ENCODE results near the gene CDK5R1.
A peak's percentile ranks its signal among the peaks of the same experiment; 100 is the strongest.
"Not testable (repeated sequence)": the region's sequence is repeated elsewhere in the genome, so short reads cannot be mapped to it uniquely, and the experiment has no call there.

Gene CDK5R1

DNA sequence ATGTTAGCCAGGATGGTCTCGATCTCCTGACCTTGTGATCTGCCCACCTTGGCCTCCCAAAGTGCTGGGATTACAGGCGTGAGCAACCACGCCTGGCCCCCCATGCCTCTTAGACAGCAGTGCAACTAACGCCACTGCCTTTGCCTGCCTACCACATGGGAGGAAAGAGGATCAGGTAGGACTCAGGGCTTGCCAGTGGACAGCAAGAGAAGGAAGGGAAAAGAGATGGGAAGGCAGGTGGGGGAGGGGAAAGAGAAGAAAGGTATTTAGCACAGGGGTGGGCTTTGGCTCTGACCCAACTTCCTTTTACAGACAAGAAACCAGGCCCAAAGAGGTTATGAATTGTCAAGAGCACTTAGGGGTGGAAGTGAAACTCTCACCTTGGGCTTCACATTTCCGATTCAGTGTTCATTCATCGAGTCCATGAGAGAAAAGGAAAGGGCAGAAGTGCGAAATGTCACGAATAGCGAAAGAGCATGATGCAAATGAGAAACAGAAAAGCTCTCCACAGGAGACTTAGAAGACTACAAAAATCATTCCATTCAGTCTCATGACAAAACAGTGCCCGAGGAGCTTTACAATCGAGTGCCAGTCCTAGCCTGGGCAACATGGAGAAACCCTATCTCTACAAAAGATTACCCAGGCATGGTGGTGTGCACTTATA is 36.4 kb downstream of the CDK5R1 start:
- TF ChIP-seq, protein P1, sequence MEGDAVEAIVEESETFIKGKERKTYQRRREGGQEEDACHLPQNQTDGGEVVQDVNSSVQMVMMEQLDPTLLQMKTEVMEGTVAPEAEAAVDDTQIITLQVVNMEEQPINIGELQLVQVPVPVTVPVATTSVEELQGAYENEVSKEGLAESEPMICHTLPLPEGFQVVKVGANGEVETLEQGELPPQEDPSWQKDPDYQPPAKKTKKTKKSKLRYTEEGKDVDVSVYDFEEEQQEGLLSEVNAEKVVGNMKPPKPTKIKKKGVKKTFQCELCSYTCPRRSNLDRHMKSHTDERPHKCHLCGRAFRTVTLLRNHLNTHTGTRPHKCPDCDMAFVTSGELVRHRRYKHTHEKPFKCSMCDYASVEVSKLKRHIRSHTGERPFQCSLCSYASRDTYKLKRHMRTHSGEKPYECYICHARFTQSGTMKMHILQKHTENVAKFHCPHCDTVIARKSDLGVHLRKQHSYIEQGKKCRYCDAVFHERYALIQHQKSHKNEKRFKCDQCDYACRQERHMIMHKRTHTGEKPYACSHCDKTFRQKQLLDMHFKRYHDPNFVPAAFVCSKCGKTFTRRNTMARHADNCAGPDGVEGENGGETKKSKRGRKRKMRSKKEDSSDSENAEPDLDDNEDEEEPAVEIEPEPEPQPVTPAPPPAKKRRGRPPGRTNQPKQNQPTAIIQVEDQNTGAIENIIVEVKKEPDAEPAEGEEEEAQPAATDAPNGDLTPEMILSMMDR (IDR thresholded peaks at IDR 0.05; ENCODE audit: borderline replicate concordance, control extremely low read depth, extremely low read depth, insufficient read depth, missing control alignments), result no peak
- in situ Hi-C loops (cut with MboI; ENCODE audit: low sequenced_read_pairs, unreplicated experiment), result no loop called here
- peak; percentile 71 for DNase-seq (ENCODE audit: low spot score)

DNA sequence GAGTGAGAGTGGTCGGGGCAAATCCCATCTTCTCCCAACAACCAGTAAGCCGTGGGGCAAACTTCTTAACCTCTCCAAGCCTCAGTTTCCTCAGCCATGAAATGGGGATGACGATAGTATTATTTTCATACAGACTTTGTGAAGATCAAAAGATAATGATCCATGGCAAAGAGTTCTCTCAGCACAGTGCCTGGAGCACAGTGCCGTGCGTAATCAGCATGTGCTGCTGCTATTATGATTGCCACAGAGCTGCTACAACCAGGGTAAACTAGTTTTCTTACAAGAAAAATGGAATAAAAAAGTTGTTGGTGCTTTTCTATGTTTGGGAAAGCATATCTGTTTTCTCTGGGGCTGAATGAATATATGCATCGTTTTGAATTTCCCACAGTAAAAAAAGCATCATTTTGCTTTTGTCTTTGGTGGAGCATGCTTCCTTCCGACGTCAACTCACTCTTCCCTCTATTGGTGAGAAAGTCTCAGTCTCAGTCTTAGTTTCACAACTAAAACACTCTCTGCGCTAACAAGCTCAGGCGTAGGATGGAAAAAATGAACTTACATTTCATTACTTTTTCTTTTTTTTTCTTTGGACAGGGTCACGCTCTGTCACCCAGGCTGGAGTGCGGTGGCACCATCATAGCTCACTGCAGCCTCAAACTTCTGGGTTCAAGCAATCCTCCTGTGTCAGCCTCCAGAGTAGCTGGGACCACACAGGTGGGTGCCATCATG is 37.2 kb downstream of the CDK5R1 start:
- TF ChIP-seq, protein P1 (IDR thresholded peaks at IDR 0.05; ENCODE audit: borderline replicate concordance, control extremely low read depth, extremely low read depth, insufficient read depth, missing control alignments), result no peak
- peak; percentile 72 for DNase-seq (ENCODE audit: low spot score)
- in situ Hi-C loops (cut with MboI; ENCODE audit: low sequenced_read_pairs, unreplicated experiment), result no loop called here

- in situ Hi-C loops (cut with MboI; ENCODE audit: low sequenced_read_pairs, unreplicated experiment); DNase-seq (ENCODE audit: low spot score): not testable (repeated sequence)
Observed at GRCh38 chr17:32524553-32524880, 37.7 kb downstream of the CDK5R1 start.

DNA sequence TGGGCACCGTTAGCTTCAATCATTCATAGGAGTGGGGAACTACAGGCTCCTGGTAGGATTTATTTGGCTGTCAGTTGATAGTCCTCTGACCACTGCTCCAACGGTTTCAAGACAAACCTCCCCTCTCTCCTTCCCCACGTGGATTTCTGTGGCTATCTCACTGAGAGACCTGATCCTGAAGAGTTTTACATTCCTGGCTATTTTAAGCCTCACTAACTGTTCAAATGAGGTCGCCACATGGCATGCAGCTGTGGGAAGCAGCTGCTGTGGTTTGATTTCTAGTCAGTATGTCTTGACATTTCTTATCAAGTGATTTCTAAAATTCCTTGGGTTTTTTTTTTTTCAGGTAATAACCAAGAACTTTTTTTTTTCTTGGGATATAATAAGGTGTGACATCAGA is 38.3 kb downstream of the CDK5R1 start:
- TF ChIP-seq, protein P1 (IDR thresholded peaks at IDR 0.05; ENCODE audit: borderline replicate concordance, control extremely low read depth, extremely low read depth, insufficient read depth, missing control alignments), result no peak
- no peak for DNase-seq (ENCODE audit: low spot score)
- in situ Hi-C loops (cut with MboI; ENCODE audit: low sequenced_read_pairs, unreplicated experiment), result no loop called here

DNA sequence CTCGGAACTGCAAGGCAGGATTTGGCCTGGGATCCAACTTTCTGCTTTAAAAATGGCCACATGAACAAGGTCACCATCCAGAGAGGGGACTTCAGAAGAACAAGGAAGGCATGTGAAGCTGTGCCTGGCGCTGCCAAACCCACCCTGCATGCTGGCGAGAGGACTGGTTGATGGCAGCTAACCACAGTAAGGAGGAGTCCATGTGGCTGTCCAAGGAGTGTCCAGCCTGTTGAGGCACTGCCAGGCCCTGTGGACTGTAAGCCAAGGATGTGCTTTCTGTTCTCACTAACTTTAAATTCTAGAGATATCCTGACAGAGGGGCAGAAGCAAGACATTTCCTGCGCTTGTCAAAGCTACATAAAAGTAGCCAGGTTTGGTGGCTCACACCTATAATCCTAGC is 40.4 kb downstream of the CDK5R1 start:
- no peak for DNase-seq (ENCODE audit: low spot score)
- TF ChIP-seq, protein P1 (IDR thresholded peaks at IDR 0.05; ENCODE audit: borderline replicate concordance, control extremely low read depth, extremely low read depth, insufficient read depth, missing control alignments), result no peak
- in situ Hi-C loops (cut with MboI; ENCODE audit: low sequenced_read_pairs, unreplicated experiment), result no loop called here

- no peak for DNase-seq (ENCODE audit: low spot score)
- in situ Hi-C loops (cut with MboI; ENCODE audit: low sequenced_read_pairs, unreplicated experiment), result no loop called here
Observed at GRCh38 chr17:32528825-32529224, 42.0 kb downstream of the CDK5R1 start.

GRCh38 chr17:32529604-32530003 is 42.8 kb downstream of the CDK5R1 start:
- TF ChIP-seq, protein P1 (IDR thresholded peaks at IDR 0.05; ENCODE audit: borderline replicate concordance, control extremely low read depth, extremely low read depth, insufficient read depth, missing control alignments), result no peak
- in situ Hi-C loops (cut with MboI; ENCODE audit: low sequenced_read_pairs, unreplicated experiment), result no loop called here
- no peak for DNase-seq (ENCODE audit: low spot score)

More at GRCh38 chr17:32528825-32529224, 42.0 kb downstream of the CDK5R1 start:
- TF ChIP-seq, protein P1 (IDR thresholded peaks at IDR 0.05; ENCODE audit: borderline replicate concordance, control extremely low read depth, extremely low read depth, insufficient read depth, missing control alignments), result no peak

Measured in GM13976 (cell line).